Measurements from ENCODE around the gene MFAP4.

Gene MFAP4

DNA sequence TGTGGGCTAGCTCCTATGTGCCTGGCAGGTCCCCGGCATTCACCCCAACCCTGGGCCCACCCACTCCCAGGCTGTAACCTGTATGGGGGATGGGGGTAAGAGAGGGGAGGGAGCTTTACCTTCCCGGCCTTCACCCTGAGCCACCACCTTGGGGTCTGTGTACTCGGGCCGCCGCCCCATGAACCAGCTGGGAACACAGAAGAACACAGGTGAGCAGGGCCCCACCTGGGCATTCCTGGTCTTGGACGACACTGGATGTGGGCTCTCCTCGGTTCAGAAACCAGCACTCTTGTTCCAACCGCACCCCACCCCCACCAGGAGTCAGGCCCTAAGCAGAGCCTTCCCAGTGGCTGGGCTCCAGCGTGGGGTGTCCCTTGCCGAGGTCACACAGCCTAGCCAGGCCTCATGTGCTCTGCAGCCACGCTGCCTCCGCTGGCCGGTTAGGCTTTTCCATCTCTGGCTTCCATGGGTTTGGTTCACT lies 43.3 kb downstream of the MFAP4 start:
- Histone ChIP-seq H3K27me3 (ENCODE audit: insufficient read depth, low read length) (no peaks in the 10 kb centered on the region), H3K9ac (ENCODE audit: low read depth, low read length) (no peak overlapping the region), H3K36me3 (ENCODE audit: insufficient read depth, low read depth, low read length) (no peaks in the 10 kb centered on the region; the same call in 1 of the 2 replicates), H3K9me3 (ENCODE audit: insufficient read depth, low read depth, low read length) (no peaks in the 10 kb centered on the region), H3K27ac (ENCODE audit: low read length) (no peak overlapping the region), H3K4me1 (ENCODE audit: insufficient read depth, low read length) (peaks cover 13% of the 10 kb centered on the region), H3K4me3 (ENCODE audit: low read length) (no peak overlapping the region)

DNA sequence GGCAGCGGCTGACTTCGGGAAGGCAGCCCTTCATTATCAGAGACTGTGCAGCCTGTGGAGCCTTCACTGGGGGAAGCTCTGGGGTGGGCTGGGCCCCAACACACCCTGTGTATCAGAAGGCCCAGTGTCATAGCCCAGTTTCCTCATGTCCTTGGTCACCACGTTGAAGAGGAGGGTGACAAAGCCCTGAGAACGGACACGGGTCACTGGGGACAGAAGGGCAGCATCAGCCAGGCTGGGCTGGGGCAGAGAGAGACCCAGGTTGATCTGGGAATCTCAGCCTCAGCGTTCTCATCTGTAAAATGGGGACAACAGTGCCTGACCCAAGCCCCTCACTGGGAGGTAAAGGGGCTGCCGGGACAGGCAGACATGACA lies 43.7 kb downstream of the MFAP4 start:
- H3K36me3 ChIP-seq (ENCODE audit: insufficient read depth, low read depth, low read length): no peaks in the 10 kb centered on the region; the same call in 1 of the 2 replicates
- no peak overlapping the region for H3K27ac ChIP-seq (ENCODE audit: low read length)
- H3K9ac ChIP-seq (ENCODE audit: low read depth, low read length): no peak overlapping the region
- H3K27me3 ChIP-seq (ENCODE audit: insufficient read depth, low read length): no peaks in the 10 kb centered on the region
- no peaks in the 10 kb centered on the region for H3K9me3 ChIP-seq (ENCODE audit: insufficient read depth, low read depth, low read length)
- no peak overlapping the region for H3K4me3 ChIP-seq (ENCODE audit: low read length)
- peaks cover 18% of the 10 kb centered on the region for H3K4me1 ChIP-seq (ENCODE audit: insufficient read depth, low read length)

DNA sequence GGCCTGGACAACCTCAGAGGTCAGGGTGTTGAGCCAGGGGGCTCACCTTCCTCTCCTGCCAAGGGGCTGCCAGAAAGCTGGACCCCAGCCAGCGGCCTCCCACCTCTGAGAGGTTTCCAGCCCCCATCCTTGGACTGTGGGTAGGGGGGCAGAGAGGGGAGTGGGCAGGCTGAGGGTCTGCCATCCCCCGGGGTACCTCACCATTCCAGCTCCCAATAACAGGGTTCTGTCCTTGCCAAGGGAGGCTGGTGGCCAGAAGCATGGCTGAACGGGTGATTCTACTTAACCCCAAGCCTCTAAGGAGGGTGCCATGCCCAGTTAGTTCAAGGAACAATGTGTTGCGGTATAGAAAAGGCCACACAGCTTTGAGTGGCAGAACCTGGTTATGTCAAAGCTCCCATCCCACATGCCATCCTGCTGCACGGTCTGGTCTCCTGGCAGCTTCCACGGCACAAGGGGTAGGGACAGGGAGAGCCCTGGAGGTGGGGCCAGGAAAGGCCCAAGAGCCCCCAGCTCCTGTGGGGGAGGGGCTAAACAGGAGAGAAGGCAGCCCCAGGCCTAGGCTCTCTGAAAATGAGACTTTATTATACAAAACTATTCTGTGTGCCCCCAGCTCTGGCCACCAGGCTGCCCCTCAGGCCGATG lies 44.3 kb downstream of the MFAP4 start:
- H3K4me3 ChIP-seq (ENCODE audit: low read length): no peak overlapping the region
- no peaks in the 10 kb centered on the region for H3K9me3 ChIP-seq (ENCODE audit: insufficient read depth, low read depth, low read length)
- H3K27ac ChIP-seq (ENCODE audit: low read length): no peak overlapping the region
- H3K27me3 ChIP-seq (ENCODE audit: insufficient read depth, low read length): no peaks in the 10 kb centered on the region
- H3K4me1 ChIP-seq (ENCODE audit: insufficient read depth, low read length): peaks cover 21% of the 10 kb centered on the region
- H3K36me3 ChIP-seq (ENCODE audit: insufficient read depth, low read depth, low read length): no peaks in the 10 kb centered on the region; the same call in 1 of the 2 replicates
- H3K9ac ChIP-seq (ENCODE audit: low read depth, low read length): no peak overlapping the region

DNA sequence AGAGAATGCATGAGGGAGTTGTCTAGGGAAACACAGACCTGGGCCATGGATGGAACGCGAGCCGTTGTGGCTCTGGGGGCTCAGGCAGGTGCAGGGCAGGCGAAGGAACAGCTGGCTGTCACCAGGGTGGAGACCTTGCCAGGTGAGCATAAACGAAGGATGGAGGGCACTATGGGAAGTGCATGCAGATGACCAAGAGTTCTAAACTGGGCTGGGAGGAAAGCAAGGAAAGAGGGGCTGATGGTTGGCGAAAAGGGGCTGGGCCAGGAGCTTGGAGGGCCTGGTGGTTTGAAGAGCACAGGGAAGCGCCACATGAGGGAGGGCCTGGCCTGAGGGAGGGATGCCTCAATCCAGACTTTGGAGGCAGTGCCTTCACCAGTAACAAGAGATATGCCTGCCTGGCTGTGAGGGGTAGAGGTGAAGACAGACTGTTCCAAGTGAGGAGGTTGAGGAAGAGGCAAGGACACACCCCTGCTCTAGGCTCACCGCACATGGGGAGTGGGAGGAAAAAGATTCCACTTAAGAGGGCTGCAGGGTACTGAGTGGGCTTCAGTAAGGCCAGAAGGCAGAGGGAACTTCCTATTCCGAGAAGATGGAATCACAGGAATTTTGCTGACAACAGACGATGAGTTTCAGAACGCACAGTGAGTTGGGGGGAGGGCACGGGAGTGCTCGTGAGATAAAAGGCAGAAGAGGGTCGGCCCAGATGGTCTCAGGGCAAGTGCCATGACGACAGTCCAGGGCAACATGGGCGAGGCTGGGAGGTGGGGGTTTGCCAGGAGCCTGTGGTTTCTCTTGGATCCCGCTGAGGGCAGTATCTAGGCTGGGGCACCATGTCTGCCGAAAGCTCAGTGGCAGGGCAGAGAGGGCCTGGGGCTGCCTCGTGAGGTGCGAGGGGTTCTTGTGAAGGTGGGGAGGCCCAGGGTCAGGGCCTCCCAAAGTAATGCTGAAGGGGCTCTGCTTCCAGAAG lies 45.1 kb downstream of the MFAP4 start:
- Histone ChIP-seq H3K27me3 (ENCODE audit: insufficient read depth, low read length) (no peaks in the 10 kb centered on the region), H3K4me3 (ENCODE audit: low read length) (no peak overlapping the region), H3K27ac (ENCODE audit: low read length) (no peak overlapping the region)

DNA sequence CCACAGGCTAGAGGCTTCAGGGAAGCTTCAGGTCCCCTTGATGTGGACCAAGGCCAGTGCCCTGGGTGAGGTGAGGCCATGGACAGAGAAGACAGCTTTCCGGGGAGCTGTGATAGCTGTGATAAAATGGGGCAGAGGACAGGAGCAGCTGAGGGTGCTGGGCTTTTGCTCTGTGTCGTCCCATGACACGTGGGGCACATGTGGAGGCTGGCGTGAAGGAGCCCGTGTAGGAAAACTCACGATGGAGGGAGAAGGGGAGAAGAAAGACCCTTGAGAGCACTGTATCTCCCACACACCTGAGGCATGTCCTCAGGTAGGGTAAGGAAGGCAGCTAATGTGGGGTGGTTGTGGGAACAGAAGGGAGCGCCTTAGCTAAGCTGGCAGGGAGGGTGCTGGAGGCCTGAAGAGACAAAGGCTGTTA lies 45.8 kb downstream of the MFAP4 start:
- Histone ChIP-seq H3K9me3 (ENCODE audit: insufficient read depth, low read depth, low read length) (no peaks in the 10 kb centered on the region), H3K4me1 (ENCODE audit: insufficient read depth, low read length) (peaks cover 21% of the 10 kb centered on the region), H3K27ac (ENCODE audit: low read length) (no peak overlapping the region), H3K4me3 (ENCODE audit: low read length) (no peak overlapping the region), H3K9ac (ENCODE audit: low read depth, low read length) (no peak overlapping the region), H3K36me3 (ENCODE audit: insufficient read depth, low read depth, low read length) (no peaks in the 10 kb centered on the region), H3K27me3 (ENCODE audit: insufficient read depth, low read length) (no peaks in the 10 kb centered on the region)

More for the DNA sequence above, 45.1 kb downstream of the MFAP4 start:
- Histone ChIP-seq H3K36me3 (ENCODE audit: insufficient read depth, low read depth, low read length) (no peaks in the 10 kb centered on the region; the same call in 1 of the 2 replicates), H3K4me1 (ENCODE audit: insufficient read depth, low read length) (peaks cover 21% of the 10 kb centered on the region), H3K9ac (ENCODE audit: low read depth, low read length) (no peak overlapping the region), H3K9me3 (ENCODE audit: insufficient read depth, low read depth, low read length) (no peaks in the 10 kb centered on the region)

DNA sequence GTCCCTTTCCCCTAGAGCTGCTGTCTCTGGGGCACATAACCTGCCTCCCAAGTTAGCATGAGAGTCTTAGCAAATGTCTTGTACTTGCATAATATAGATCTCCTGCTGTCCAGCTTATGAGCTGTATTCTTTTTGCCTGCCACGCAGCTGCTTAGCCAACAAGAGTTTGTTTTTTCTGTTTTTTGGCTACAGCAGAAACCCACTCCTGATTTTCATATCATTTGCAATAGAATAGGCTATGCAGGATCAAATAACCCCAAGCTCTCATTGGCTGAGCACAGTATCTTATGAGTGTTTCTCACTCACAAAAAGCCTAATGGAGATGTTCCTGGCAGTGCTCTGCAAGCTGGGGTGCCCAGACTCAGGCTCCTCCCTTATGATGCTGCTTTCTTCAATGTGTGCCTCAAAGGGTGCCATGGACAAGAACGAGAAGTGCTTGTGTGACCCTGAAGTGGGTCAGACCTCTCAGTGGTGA lies 47.6 kb downstream of the MFAP4 start:
- Histone ChIP-seq H3K36me3 (ENCODE audit: insufficient read depth, low read depth, low read length) (no peaks in the 10 kb centered on the region), H3K27ac (ENCODE audit: low read length) (peak overlapping the region; percentile 31), H3K4me3 (ENCODE audit: low read length) (0 out of 2 replicates have a peak overlapping the region, but pooled peaks have one; percentile 12), H3K4me1 (ENCODE audit: insufficient read depth, low read length) (peaks cover 21% of the 10 kb centered on the region), H3K9me3 (ENCODE audit: insufficient read depth, low read depth, low read length) (no peaks in the 10 kb centered on the region), H3K27me3 (ENCODE audit: insufficient read depth, low read length) (no peaks in the 10 kb centered on the region), H3K9ac (ENCODE audit: low read depth, low read length) (0 out of 2 replicates have a peak overlapping the region, but pooled peaks have one; percentile 24)

DNA sequence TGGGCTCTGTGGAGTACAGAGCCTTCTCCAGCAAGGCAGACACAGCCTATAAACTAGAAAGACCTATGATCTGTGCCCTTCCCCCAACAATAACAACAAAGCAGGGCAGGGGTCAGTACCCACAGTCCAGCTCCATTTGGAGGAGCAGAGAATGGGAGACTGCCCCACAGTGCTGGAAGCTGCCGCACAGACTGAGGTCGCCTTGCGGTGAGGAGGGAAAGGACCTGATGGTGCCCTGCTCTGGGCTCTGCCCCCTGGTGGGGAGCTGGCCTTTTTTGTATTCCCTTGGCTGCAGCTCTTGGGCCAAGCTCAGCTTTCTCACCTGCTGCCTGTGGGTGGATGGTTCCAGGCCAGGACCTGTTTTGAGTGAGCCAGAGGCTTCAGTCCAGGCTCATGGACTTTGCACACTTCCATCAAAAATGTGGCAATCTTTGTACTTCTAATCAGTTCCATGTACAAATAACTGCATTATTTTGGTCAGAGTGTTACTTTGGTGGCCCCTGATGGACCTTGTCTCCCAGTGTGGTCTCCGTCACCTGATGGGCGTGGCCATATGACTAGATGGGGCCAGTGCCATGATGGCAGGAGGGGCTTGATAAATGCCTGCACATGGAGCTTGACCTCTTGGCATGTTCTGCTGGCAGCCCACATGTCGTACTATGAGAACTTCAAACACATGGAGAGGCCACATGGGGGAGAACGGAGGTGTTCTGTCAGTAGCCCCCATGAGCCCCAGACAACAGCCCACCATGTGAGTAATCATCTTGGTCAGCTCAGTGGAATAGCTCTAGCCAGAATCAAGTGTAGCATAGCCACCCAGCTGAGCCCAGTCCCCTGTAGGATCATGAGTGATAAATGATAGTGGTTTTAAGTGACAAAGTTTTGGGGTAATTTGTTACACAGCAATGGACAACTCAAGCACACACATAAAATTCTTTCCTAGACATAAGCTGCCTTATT lies 48.7 kb downstream of the MFAP4 start:
- Histone ChIP-seq H3K36me3 (ENCODE audit: insufficient read depth, low read depth, low read length) (no peaks in the 10 kb centered on the region), H3K27ac (ENCODE audit: low read length) (no peak overlapping the region), H3K4me3 (ENCODE audit: low read length) (no peak overlapping the region), H3K9me3 (ENCODE audit: insufficient read depth, low read depth, low read length) (no peaks in the 10 kb centered on the region), H3K4me1 (ENCODE audit: insufficient read depth, low read length) (peaks cover 21% of the 10 kb centered on the region), H3K27me3 (ENCODE audit: insufficient read depth, low read length) (no peaks in the 10 kb centered on the region), H3K9ac (ENCODE audit: low read depth, low read length) (no peak overlapping the region)

DNA sequence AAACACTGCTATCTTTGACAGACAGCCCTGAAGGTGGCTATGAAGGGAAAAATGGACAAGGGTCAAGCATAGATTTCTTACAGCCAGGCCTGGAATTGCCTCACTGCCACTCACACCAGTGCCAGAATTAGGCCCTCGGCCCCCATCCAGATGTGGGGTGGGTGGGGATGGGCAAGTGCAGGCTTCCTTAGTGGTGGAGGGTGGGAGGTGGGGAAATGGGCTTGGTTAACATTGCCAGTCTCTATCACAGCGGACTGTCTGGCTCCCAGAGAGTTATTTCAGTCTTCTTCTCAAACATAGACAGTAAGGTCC lies 49.3 kb downstream of the MFAP4 start:
- H3K4me1 ChIP-seq (ENCODE audit: insufficient read depth, low read length): peaks cover 21% of the 10 kb centered on the region
- no peaks in the 10 kb centered on the region for H3K9me3 ChIP-seq (ENCODE audit: insufficient read depth, low read depth, low read length)
- H3K27ac ChIP-seq (ENCODE audit: low read length): no peak overlapping the region
- no peaks in the 10 kb centered on the region for H3K36me3 ChIP-seq (ENCODE audit: insufficient read depth, low read depth, low read length)
- H3K27me3 ChIP-seq (ENCODE audit: insufficient read depth, low read length): no peaks in the 10 kb centered on the region
- H3K4me3 ChIP-seq (ENCODE audit: low read length): no peak overlapping the region
- no peak overlapping the region for H3K9ac ChIP-seq (ENCODE audit: low read depth, low read length)

DNA sequence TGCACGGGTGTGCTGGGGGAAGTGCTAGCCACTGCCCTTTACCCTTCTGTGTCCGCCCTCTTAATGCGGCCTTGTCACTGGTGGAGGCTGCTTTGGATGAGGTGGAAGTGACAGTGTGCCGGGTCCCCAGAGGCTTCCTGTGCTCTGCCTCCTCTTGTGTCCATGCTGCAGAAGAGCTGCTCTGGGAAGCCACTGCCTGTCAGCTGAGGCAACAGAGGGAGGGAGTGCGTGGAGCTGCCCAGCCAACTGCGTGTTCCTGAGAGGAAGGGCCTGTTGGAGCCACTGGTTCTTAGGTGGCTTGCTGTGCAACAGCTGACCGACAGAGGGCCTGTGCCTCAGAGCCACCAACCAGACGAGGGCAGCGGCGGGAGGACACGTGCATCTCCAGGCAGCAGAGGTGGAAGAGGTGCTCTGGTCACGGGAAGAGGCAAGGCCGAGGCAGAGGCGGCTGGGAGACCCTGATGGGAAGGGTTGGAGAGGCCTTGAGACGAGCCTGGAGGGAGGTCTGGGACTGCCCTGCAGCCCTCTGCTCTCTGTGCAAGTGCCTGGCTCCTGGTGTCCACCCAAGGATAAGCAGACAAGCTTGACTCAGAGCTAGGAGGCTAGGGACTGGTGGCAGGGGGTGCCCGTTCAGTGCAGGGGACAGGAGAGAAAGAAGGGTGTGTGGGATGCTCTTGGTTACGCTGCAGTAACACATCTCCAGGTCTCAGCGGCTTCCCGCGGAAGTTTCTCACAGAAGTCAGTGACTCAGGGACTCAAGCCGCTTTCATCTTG lies 49.9 kb downstream of the MFAP4 start:
- Histone ChIP-seq H3K9ac (ENCODE audit: low read depth, low read length) (no peak overlapping the region), H3K4me1 (ENCODE audit: insufficient read depth, low read length) (peaks cover 21% of the 10 kb centered on the region), H3K27me3 (ENCODE audit: insufficient read depth, low read length) (no peaks in the 10 kb centered on the region), H3K4me3 (ENCODE audit: low read length) (no peak overlapping the region), H3K27ac (ENCODE audit: low read length) (no peak overlapping the region), H3K9me3 (ENCODE audit: insufficient read depth, low read depth, low read length) (no peaks in the 10 kb centered on the region), H3K36me3 (ENCODE audit: insufficient read depth, low read depth, low read length) (no peaks in the 10 kb centered on the region)

DNA sequence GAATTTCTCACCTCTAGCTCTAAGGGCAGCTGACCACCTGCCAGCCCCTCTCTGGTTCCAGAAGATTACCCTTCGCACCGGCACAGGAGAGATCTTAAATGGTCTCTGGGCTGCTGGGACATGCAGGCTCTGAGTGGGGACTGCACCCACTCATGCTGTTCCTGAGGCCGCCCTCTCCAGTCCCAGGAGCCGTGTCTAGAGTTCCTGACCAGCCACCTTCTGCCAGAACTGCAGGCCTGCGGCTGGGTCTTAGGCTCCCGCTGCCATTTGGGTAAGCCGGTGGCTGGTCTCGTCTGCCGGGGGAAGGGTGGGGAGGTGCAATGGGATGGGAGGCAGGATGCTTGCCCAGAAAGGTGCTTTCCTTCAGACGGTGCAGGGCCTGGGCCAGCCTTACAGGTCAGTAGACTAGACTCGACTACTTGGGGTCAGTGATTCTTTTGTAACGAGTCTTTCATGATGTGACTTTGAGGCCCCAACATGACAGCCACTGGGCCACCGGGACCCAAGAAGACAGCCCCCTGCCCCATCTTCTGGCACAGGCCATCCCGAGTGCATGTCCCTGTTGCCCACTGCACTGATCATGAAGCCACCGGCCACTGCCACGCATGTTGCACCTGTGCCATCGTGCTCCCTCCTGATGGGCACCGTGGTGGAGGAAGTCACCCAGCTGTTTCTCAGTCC lies 50.9 kb downstream of the MFAP4 start:
- Histone ChIP-seq H3K9ac (ENCODE audit: low read depth, low read length) (no peak overlapping the region), H3K36me3 (ENCODE audit: insufficient read depth, low read depth, low read length) (0 out of 2 replicates have a peak, but pooled peaks cover 5% of the 10 kb centered on the region), H3K27me3 (ENCODE audit: insufficient read depth, low read length) (no peaks in the 10 kb centered on the region), H3K4me1 (ENCODE audit: insufficient read depth, low read length) (peaks cover 18% of the 10 kb centered on the region), H3K9me3 (ENCODE audit: insufficient read depth, low read depth, low read length) (no peaks in the 10 kb centered on the region), H3K4me3 (ENCODE audit: low read length) (no peak overlapping the region), H3K27ac (ENCODE audit: low read length) (no peak overlapping the region)
